ENCODE measurements around the gene CCDC87.

GRCh38 chr11:66546966-66547661, 45.7 kb downstream of the CCDC87 start:
- TF ChIP-seq CTCF (IDR thresholded peaks at IDR 0.05; ENCODE audit: extremely low read depth in 1 of 2, insufficient read depth in 1 of 2, low read depth in 1 of 2, low read length in 2 of 2) (no peak), POLR2AphosphoS5 (IDR thresholded peaks at IDR 0.05; ENCODE audit: insufficient read depth, low read depth, low read length) (no peak), JUN (IDR thresholded peaks at IDR 0.05; ENCODE audit: borderline replicate concordance, insufficient read depth, insufficient read length, low read depth) (no peak), EZH2 (IDR thresholded peaks at IDR 0.05; ENCODE audit: borderline replicate concordance, low read depth, low read length, severe bottlenecking) (no peak), MAX (IDR thresholded peaks at IDR 0.05; ENCODE audit: insufficient read depth, insufficient read length) (no peak), FOS (IDR thresholded peaks at IDR 0.05; ENCODE audit: borderline replicate concordance, insufficient read depth, low read length) (no peak), POLR2A (IDR thresholded peaks at IDR 0.05; ENCODE audit: low read depth, low read length) (no peak)
